Measurements from ENCODE around the gene IQCE. TPM values are rescaled to one million over a fixed set of nuclear protein-coding genes. Genes with fewer than 3 reads are reported as not detected.

Gene IQCE
- total and polyA plus RNA-seq, 2 donors (not counting 1 experiment from before 2014, with no cell fraction given): 3.5 to 9.5 TPM

DNA sequence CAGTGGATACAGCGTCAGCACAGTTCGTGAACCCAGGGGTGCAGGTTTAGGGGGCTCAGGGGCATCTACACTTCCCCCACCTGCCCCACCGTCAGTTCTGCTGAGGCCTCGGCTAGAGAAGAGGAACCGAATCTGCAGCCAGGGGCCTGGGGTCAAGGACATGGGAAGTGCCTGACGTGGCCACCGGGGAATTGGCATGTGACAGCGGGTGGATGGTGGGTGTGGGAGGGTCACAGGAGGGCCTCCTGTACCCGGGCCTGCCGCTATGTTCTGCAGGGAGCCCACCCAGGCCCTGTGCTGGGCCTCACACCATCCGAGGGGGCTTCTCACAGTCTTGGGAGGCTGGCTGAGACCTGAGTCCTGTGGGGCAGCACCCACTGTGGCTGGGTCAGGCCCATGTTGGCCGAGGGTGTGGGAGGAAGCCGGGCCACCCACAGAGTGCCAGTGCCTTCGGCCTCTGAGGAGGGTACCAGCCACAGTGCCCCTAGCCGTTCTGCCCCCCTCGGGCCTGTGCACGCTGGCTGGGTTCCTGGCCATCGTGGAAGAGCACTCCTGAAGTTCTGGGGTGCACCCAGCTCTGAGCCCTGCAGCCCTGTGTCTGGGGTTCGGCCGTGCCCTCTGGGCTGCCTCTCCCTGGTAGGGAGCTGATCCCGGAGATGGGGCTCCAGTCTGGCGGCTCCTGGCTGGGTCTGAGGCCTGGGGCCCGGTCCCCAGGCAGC lies 78.9 kb downstream of the IQCE start:
- Mint-ChIP-seq H3K4me3 (peak overlapping the region; percentile 54), H3K27ac (peak overlapping the region; percentile 81), H3K4me1 (peaks cover 67% of the 10 kb centered on the region), H3K27me3 (no peaks in the 10 kb centered on the region), H3K9me3 (ENCODE audit: insufficient read depth) (no peaks in the 10 kb centered on the region)
- Histone ChIP-seq H3K4me3 (ENCODE audit: control extremely low read depth in 1 of 5, extremely low read depth in 1 of 5, insufficient read depth in 1 of 5, low read depth in 2 of 5, low read length in 4 of 5) (no peak overlapping the region), H3K27ac (ENCODE audit: low read length in 2 of 2) (peak overlapping the region; percentile 54 to 71), H3K79me2 (ENCODE audit: control insufficient read depth, insufficient read depth, low read length) (peaks cover 89% of the 10 kb centered on the region), H2AFZ (ENCODE audit: insufficient read depth, low read depth, low read length, poor library complexity, severe bottlenecking) (no peak overlapping the region), H3K4me1 (ENCODE audit: control insufficient read depth in 2 of 2, insufficient read depth in 2 of 2, low read length in 2 of 2) (peaks cover 52 to 83% of the 10 kb centered on the region in 2 donors), H4K20me1 (ENCODE audit: control insufficient read depth, insufficient read depth, low read length, poor library complexity, severe bottlenecking) (peaks cover 20% of the 10 kb centered on the region), H3K36me3 (replicated peaks in 1 of 2; ENCODE audit: control extremely low read depth in 1 of 2, control insufficient read depth in 1 of 2, extremely low read depth in 1 of 2, insufficient read depth in 2 of 2, low read length in 1 of 2) (no peaks in the 10 kb centered on the region), H3K9me3 (ENCODE audit: control extremely low read depth in 1 of 3, control insufficient read depth in 2 of 3, insufficient read depth in 1 of 3, low read length in 2 of 3) (no peaks in the 10 kb centered on the region), H3K4me2 (replicated peaks; ENCODE audit: low read depth, low read length, poor library complexity, severe bottlenecking) (peak overlapping the region; percentile 64), H3K27me3 (replicated peaks in 1 of 4; ENCODE audit: control extremely low read depth in 1 of 4, control insufficient read depth in 3 of 4, insufficient read depth in 4 of 4, low read length in 3 of 4) (no peaks in the 10 kb centered on the region), H3K9ac (ENCODE audit: low read length) (peak overlapping the region; percentile 6)
- CTCF ChIA-PET: interaction anchor here (0.6 kb wide), 1 partner anchor 48 kb away, joined by 4 read pairs; no protein-coding TSS in a partner anchor
- peak; percentile 81 for DNase-seq
- peak; percentile 50 for ATAC-seq (ENCODE audit: low read depth)
- intact Hi-C loops (cut with micrococcal nuclease): no loop called here
- TF ChIP-seq EZH2 (IDR thresholded peaks at IDR 0.05; ENCODE audit: borderline replicate concordance, insufficient read depth, low read depth, low read length, poor library complexity, severe bottlenecking): no peak
- TF ChIP-seq, protein P1, sequence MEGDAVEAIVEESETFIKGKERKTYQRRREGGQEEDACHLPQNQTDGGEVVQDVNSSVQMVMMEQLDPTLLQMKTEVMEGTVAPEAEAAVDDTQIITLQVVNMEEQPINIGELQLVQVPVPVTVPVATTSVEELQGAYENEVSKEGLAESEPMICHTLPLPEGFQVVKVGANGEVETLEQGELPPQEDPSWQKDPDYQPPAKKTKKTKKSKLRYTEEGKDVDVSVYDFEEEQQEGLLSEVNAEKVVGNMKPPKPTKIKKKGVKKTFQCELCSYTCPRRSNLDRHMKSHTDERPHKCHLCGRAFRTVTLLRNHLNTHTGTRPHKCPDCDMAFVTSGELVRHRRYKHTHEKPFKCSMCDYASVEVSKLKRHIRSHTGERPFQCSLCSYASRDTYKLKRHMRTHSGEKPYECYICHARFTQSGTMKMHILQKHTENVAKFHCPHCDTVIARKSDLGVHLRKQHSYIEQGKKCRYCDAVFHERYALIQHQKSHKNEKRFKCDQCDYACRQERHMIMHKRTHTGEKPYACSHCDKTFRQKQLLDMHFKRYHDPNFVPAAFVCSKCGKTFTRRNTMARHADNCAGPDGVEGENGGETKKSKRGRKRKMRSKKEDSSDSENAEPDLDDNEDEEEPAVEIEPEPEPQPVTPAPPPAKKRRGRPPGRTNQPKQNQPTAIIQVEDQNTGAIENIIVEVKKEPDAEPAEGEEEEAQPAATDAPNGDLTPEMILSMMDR (IDR thresholded peaks at IDR 0.05): no peak
- POLR2A ChIA-PET: no interaction called here
- 45% methylated on average over 23 of the region's 23 CpGs for WGBS (ENCODE audit: insufficient coverage)
